ENCODE results near the gene MPG. TPM values are rescaled to one million over a fixed set of nuclear protein-coding genes. Genes with fewer than 3 reads are reported as not detected.
"Not testable (repeated sequence)": the region's sequence is repeated elsewhere in the genome, so short reads cannot be mapped to it uniquely, and the experiment has no call there.

The MPG gene
- total and polyA plus RNA-seq, 10 of the 15 experiments (the other 5 are each of a cell fraction or from before 2014, with no cell fraction given): 0.32 to 193 (median 55.7) TPM

GRCh38 chr16:45454-45853 lies 32.6 kb upstream of the MPG start (continued):
- TF ChIP-seq ELK1 (IDR thresholded peaks at IDR 0.05; ENCODE audit: low read depth, low read length): no peak
- TF ChIP-seq, protein P1, sequence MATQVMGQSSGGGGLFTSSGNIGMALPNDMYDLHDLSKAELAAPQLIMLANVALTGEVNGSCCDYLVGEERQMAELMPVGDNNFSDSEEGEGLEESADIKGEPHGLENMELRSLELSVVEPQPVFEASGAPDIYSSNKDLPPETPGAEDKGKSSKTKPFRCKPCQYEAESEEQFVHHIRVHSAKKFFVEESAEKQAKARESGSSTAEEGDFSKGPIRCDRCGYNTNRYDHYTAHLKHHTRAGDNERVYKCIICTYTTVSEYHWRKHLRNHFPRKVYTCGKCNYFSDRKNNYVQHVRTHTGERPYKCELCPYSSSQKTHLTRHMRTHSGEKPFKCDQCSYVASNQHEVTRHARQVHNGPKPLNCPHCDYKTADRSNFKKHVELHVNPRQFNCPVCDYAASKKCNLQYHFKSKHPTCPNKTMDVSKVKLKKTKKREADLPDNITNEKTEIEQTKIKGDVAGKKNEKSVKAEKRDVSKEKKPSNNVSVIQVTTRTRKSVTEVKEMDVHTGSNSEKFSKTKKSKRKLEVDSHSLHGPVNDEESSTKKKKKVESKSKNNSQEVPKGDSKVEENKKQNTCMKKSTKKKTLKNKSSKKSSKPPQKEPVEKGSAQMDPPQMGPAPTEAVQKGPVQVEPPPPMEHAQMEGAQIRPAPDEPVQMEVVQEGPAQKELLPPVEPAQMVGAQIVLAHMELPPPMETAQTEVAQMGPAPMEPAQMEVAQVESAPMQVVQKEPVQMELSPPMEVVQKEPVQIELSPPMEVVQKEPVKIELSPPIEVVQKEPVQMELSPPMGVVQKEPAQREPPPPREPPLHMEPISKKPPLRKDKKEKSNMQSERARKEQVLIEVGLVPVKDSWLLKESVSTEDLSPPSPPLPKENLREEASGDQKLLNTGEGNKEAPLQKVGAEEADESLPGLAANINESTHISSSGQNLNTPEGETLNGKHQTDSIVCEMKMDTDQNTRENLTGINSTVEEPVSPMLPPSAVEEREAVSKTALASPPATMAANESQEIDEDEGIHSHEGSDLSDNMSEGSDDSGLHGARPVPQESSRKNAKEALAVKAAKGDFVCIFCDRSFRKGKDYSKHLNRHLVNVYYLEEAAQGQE (IDR thresholded peaks at IDR 0.05; ENCODE audit: low read depth, low read length): no peak
- TF ChIP-seq ESRRA (IDR thresholded peaks at IDR 0.05; ENCODE audit: low read length): no peak
- TF ChIP-seq PAX8 (IDR thresholded peaks at IDR 0.05): no peak

- H3K27ac ChIP-seq (ENCODE audit: control insufficient read depth, insufficient read depth); H3K4me1 ChIP-seq (ENCODE audit: control insufficient read depth, insufficient read depth, low read length); H3K27me3 ChIP-seq (replicated peaks in 1 of 2; ENCODE audit: control insufficient read depth in 2 of 2, insufficient read depth in 2 of 2, low read length in 1 of 2); BruUV-seq (replicated peaks); ATAC-seq; H4K20me1 ChIP-seq (ENCODE audit: control insufficient read depth, insufficient read depth); H3K4me3 ChIP-seq; H2AFZ ChIP-seq (ENCODE audit: control insufficient read depth, low read depth, low read length); RAD21 ChIA-PET (ENCODE audit: unreplicated experiment); SMC1A ChIA-PET (ENCODE audit: uncharacterized antibody, unreplicated experiment); in situ Hi-C loops (cut with MboI); H3K4me2 ChIP-seq (ENCODE audit: control insufficient read depth, insufficient read depth); H3K9ac ChIP-seq (ENCODE audit: control insufficient read depth, insufficient read depth, low read length); DNase-seq (ENCODE audit: low read depth, low spot score); FAIRE-seq; CTCF ChIA-PET; POLR2A ChIA-PET; H3K9me3 ChIP-seq (replicated peaks; ENCODE audit: control insufficient read depth, insufficient read depth, low read length); intact Hi-C loops (cut with micrococcal nuclease; ENCODE audit: unreplicated experiment): not testable (repeated sequence)
- Histone ChIP-seq H3K36me3 (ENCODE audit: control insufficient read depth in 2 of 2, insufficient read depth in 2 of 2, low read length in 1 of 2) (peaks cover 12 to 17% of the 10 kb centered on the region in 2 experiments), H3K79me2 (ENCODE audit: control insufficient read depth, insufficient read depth, low read length) (peaks cover 18% of the 10 kb centered on the region)
- WGBS (ENCODE audit: insufficient coverage, insufficient replicate concordance, low lambda C conversion rate, missing lambda C conversion rate): 96% methylated on average over 7 of the region's 7 CpGs
Observed at GRCh38 chr16:46510-46909, 31.5 kb upstream of the MPG start.

Data from GM12878 (cell line).